ENCODE data around the gene CDK12. TPM values are rescaled to one million over a fixed set of nuclear protein-coding genes. Genes with fewer than 3 reads are reported as not detected.

The CDK12 gene
- total RNA-seq, 1 experiment from 2014 or later = 50.4 TPM

DNA sequence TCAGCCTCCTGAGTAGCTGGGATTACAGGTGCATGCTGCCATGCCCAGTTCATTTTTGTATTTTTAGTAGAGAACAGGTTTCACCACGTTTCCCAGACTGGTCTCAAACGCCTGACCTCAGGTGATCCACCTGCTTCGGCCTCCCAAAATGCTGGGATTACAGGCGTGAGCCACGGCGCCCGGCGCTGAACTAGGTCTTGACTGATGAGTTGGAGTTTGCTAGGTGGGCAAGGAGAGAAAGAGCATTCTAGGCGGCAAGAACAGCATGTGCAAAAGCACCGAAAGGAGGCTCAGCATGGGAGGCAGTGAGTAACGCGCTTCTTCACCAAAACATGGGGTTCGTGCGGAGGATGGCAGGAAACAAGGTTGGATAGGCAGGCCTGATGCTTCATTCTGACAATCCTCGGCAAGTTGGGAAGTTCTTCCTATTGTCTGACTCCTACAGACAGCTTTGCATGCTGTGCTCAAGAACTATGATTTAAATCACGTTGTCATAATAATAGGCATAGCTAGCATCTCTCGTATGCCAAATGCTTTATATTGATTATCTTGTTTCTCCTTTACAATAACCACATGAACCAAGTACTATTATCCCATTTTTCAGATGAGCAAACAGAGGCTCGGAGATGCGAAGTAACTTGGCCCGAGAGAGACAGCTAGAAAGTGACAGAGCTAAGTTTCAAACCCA lies 119.9 kb downstream of the CDK12 start:
- DNase-seq (ENCODE audit: low spot score) = no peak

DNA sequence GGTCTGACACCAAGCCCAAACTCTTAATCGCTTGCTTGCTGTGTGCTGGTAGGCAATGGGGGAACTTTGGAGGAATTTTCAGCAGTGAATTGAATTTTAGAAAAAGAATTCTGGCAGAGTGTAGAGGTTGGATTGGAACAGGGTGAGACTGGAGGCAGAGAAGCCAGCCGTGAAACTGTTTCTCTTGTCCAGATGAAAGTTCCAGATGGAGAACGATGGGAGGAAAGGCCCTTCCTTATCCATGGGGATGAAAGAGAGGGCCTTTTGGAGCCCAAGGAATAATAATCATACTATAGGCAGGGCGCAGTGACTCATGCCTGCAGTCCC lies 120.4 kb downstream of the CDK12 start:
- DNase-seq (ENCODE audit: low spot score) = no peak

DNA sequence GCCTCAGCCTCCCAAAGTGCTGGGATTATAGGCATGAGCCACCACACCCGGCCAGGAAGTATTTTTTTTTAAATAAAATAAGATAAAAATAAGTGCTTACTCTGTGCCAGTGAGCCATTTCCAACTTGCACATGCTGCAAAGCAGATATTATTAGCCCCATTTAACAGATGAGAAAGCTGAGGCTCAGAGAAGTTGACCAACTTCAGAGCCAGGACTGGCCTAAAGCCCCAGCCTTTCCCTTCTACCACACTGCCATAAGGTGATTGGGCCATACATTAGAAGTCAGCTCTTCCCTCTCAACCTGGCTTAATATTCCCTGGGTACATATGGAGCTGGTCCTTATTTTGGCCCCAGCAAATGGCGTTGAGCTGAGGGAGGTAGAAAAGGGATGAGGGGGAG lies 121.4 kb downstream of the CDK12 start:
- no peak for DNase-seq (ENCODE audit: low spot score)

Other genes with a start within 250 kb of the CDK12 start
- 0.12 TPM in 1 of 2 replicates, not detected in the other for gene STAC2, start 235.5 kb upstream of the CDK12 start, total RNA-seq (2014; rRNA removed; shearing (Covaris generic))
- gene FBXL20, start 59.9 kb upstream of the CDK12 start, total RNA-seq (2014; rRNA removed; shearing (Covaris generic)) = 9.8 and 11.9 TPM in 2 replicates
- gene MED1, start 10.2 kb upstream of the CDK12 start, total RNA-seq (2014; rRNA removed; shearing (Covaris generic)) = 17.2 and 19.3 TPM in 2 replicates
- not detected in 2 replicates for gene NEUROD2, start 146.4 kb downstream of the CDK12 start, total RNA-seq (2014; rRNA removed; shearing (Covaris generic))
- gene PPP1R1B, start 165.5 kb downstream of the CDK12 start, total RNA-seq (2014; rRNA removed; shearing (Covaris generic)) = not detected in 2 replicates
- gene STARD3, start 175.7 kb downstream of the CDK12 start, total RNA-seq (2014; rRNA removed; shearing (Covaris generic)) = 35.1 and 42.9 TPM in 2 replicates
- 0.19 and 0.26 TPM in 2 replicates for gene TCAP, start 203.9 kb downstream of the CDK12 start, total RNA-seq (2014; rRNA removed; shearing (Covaris generic))
- gene PNMT, start 207.0 kb downstream of the CDK12 start, total RNA-seq (2014; rRNA removed; shearing (Covaris generic)) = not detected in 2 replicates
- 10.8 and 11.4 TPM in 2 replicates for gene PGAP3, start 226.6 kb downstream of the CDK12 start, total RNA-seq (2014; rRNA removed; shearing (Covaris generic))
- gene ERBB2, start 238.6 kb downstream of the CDK12 start, total RNA-seq (2014; rRNA removed; shearing (Covaris generic)) = 43.3 and 43.6 TPM in 2 replicates